GM18868 (cell line): Measurements from ENCODE around the gene SYNDIG1L.
"Not testable (repeated sequence)": the region's sequence is repeated elsewhere in the genome, so short reads cannot be mapped to it uniquely, and the experiment has no call there.

Experiments
- ATAC-seq: cut with Tn5 transposase; IDR thresholded peaks from one replicate; pipeline ENCODE4 v1.9.1; 2021; ENCODE audit warnings: mild to moderate bottlenecking, moderate library complexity; ENCODE audit not compliant: unreplicated experiment

SYNDIG1L gene

GRCh38 chr14:74403619-74404417 is 22.2 kb downstream of the SYNDIG1L start:
- ATAC-seq: no peak

GRCh38 chr14:74402401-74403251 is 23.4 kb downstream of the SYNDIG1L start:
- no peak for ATAC-seq

- ATAC-seq: peak; percentile 78
Observed at GRCh38 chr14:74401504-74402241, 24.3 kb downstream of the SYNDIG1L start.

- peak; percentile 7 for ATAC-seq
Observed at GRCh38 chr14:74400919-74401503, 25.0 kb downstream of the SYNDIG1L start.

- ATAC-seq: no peak
Observed at GRCh38 chr14:74400031-74400685, 25.9 kb downstream of the SYNDIG1L start.

GRCh38 chr14:74395094-74395493 is 30.9 kb downstream of the SYNDIG1L start:
- no peak for ATAC-seq

GRCh38 chr14:74394549-74394948 is 31.5 kb downstream of the SYNDIG1L start:
- no peak for ATAC-seq

- ATAC-seq: no peak
Observed at GRCh38 chr14:74392616-74393570, 33.1 kb downstream of the SYNDIG1L start.

- no peak for ATAC-seq
Observed at GRCh38 chr14:74391479-74391878, 34.5 kb downstream of the SYNDIG1L start.

- not testable (repeated sequence) for ATAC-seq
Observed at GRCh38 chr14:74390505-74390904, 35.5 kb downstream of the SYNDIG1L start.

GRCh38 chr14:74389980-74390379 is 36.0 kb downstream of the SYNDIG1L start:
- ATAC-seq: no peak

- no peak for ATAC-seq
Observed at GRCh38 chr14:74382231-74382630, 43.8 kb downstream of the SYNDIG1L start.

- ATAC-seq: not testable (repeated sequence)
Observed at GRCh38 chr14:74381571-74381970, 44.4 kb downstream of the SYNDIG1L start.

GRCh38 chr14:74380845-74381244 is 45.2 kb downstream of the SYNDIG1L start:
- no peak for ATAC-seq

- ATAC-seq: no peak
Observed at GRCh38 chr14:74380172-74380571, 45.8 kb downstream of the SYNDIG1L start.

- no peak for ATAC-seq
Observed at GRCh38 chr14:74377976-74378690, 47.9 kb downstream of the SYNDIG1L start.

GRCh38 chr14:74368441-74368840 is 57.6 kb downstream of the SYNDIG1L start:
- ATAC-seq: no peak

- ATAC-seq: no peak
Observed at GRCh38 chr14:74368026-74368425, 58.0 kb downstream of the SYNDIG1L start.
